GM12891 (cell line): Measurements from ENCODE around the gene ARL8B.

Experiments
- PAX5 ChIP-seq: IDR thresholded peaks from 2 replicates; pipeline ENCODE4 v1.6.1; 2011; ENCODE audit warnings: low read length, moderate library complexity, mild to moderate bottlenecking; ENCODE audit not compliant: insufficient read depth, severe bottlenecking
- POLR2A ChIP-seq: IDR thresholded peaks from 2 replicates; pipeline ENCODE4 v1.6.1; 2011; ENCODE audit warnings: low read depth, low read length, control low read depth
- POLR2AphosphoS5 ChIP-seq: IDR thresholded peaks from 2 replicates; pipeline ENCODE4 v1.6.1; 2011; ENCODE audit warnings: low read depth, low read length, control low read depth
- TAF1 ChIP-seq: IDR thresholded peaks from 2 replicates; pipeline ENCODE4 v1.6.1; 2011; ENCODE audit warnings: low read depth, low read length, control low read depth

DNA sequence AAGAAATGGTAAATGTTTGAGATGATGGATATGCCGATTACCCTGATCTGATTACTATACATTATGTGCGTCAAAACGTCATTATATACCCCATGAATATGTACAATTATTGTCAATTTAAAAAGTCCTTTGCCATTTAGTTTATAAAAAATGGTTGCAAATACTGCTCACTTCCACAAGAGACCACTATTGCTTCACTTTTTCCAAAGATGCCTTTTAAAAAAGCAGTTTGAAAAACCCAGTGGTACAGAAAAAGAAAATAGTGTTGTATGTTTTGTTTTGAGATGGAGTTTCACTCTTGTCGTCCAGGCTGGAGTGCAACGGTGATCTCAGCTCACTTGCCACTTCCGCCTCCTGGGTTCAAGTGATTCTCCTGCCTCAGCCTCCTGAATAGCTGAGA lies 104.7 kb downstream of the ARL8B start:
- TF ChIP-seq POLR2AphosphoS5 (no peak), POLR2A (no peak), TAF1 (no peak), PAX5 (no peak)
